Osteoblast (primary cell): ENCODE results near the gene LCLAT1. TPM values are rescaled to one million over a fixed set of nuclear protein-coding genes. Genes with fewer than 3 reads are reported as not detected.

Experiments
- DNase-seq: peaks from one replicate; pipeline ENCODE4 v3.0.0; 2011; ENCODE audit warnings: low spot score, mixed read lengths; ENCODE audit not compliant: insufficient read length; ENCODE audit errors: missing footprints
- H2AFZ ChIP-seq: 2 replicates; pipeline ENCODE4 v1.6.0; 2011; ENCODE audit warnings: mild to moderate bottlenecking, low read length
- H3K27ac ChIP-seq: 2 replicates; pipeline ENCODE4 v1.5.1; 2011; ENCODE audit warnings: mild to moderate bottlenecking, low read depth, low read length, moderate library complexity
- H3K27me3 ChIP-seq: 2 replicates; pipeline ENCODE4 v1.6.0; 2012; ENCODE audit warnings: mild to moderate bottlenecking, control low read depth, inconsistent platforms, low read length, moderate library complexity; ENCODE audit not compliant: insufficient read depth
- H3K36me3 ChIP-seq: 2 replicates; pipeline ENCODE4 v1.5.1; 2011; ENCODE audit warnings: mild to moderate bottlenecking, low read length, control low read depth, moderate library complexity; ENCODE audit not compliant: insufficient read depth
- H3K4me1 ChIP-seq: 2 replicates; pipeline ENCODE4 v1.5.1; 2011; ENCODE audit warnings: mild to moderate bottlenecking, low read length, control low read depth, moderate library complexity; ENCODE audit not compliant: insufficient read depth
- H3K4me2 ChIP-seq: 2 replicates; pipeline ENCODE4 v1.6.0; 2011; ENCODE audit warnings: mild to moderate bottlenecking, low read length; ENCODE audit not compliant: insufficient read depth
- H3K4me3 ChIP-seq: fragments of 200-600 bp; sonication (generic); 3 replicates; pipeline ENCODE4 v1.5.1; 2012; ENCODE audit warnings: mild to moderate bottlenecking, low read length, inconsistent platforms; ENCODE audit not compliant: insufficient read depth
- H3K79me2 ChIP-seq: 2 replicates; pipeline ENCODE4 v1.6.0; 2012; ENCODE audit warnings: mild to moderate bottlenecking, low read length, control low read depth, inconsistent platforms; ENCODE audit not compliant: insufficient read depth
- H3K9me3 ChIP-seq: 2 replicates; pipeline ENCODE4 v1.5.1; 2011; ENCODE audit warnings: low read depth, low read length, control low read depth
- H4K20me1 ChIP-seq: 2 replicates; pipeline ENCODE4 v1.6.0; 2012; ENCODE audit warnings: mild to moderate bottlenecking, low read length, control low read depth; ENCODE audit not compliant: insufficient read depth
- total RNA-seq: library from RNA; depleted of rRNA; stranded (reverse); fragments of >200 nt; gene quantifications from 2 replicates; pipeline ENCODE4 v1.2.3, GENCODE V29; 2012
- TF ChIP-seq, protein P1 (sequence below): IDR thresholded peaks from 2 replicates; pipeline ENCODE4 v1.5.1; 2011; ENCODE audit warnings: mild to moderate bottlenecking, low read depth, low read length, moderate library complexity; ENCODE audit errors: extremely low read depth

LCLAT1 gene
- total RNA-seq, 1 donor: 29.7 TPM

DNA sequence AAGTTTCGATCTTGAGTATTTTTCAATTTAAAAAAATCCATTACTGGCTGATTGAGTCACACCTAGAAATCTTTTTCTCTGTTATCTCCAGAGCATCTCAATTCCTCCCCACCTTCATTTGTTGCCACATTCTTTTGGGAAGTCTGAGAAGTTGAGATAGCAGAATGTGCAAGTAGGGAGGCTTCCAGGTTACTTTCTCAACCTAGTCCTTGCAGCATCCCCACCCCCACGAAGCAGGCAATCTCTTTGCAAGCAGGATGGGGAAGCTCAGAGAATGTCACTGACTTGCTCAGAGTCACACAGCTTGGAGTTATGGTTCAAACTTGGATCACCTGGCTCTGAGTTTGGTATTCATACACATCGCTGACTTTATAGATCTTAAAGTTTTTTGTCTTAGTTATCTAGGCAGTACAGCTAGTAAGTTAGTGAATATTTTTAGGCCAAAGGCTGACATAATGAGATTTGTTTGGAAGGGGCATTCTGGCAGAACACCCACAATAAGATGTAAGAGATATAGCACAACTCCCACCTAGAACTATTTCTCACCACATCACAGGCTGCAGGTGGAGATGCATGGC is 25.9 kb upstream of the LCLAT1 start:
- H3K27me3 ChIP-seq: no peaks in the 10 kb centered on the region
- H3K9me3 ChIP-seq: no peaks in the 10 kb centered on the region
- DNase-seq: no peak
- H3K4me3 ChIP-seq: no peak overlapping the region
- H4K20me1 ChIP-seq: no peaks in the 10 kb centered on the region
- TF ChIP-seq, protein P1, sequence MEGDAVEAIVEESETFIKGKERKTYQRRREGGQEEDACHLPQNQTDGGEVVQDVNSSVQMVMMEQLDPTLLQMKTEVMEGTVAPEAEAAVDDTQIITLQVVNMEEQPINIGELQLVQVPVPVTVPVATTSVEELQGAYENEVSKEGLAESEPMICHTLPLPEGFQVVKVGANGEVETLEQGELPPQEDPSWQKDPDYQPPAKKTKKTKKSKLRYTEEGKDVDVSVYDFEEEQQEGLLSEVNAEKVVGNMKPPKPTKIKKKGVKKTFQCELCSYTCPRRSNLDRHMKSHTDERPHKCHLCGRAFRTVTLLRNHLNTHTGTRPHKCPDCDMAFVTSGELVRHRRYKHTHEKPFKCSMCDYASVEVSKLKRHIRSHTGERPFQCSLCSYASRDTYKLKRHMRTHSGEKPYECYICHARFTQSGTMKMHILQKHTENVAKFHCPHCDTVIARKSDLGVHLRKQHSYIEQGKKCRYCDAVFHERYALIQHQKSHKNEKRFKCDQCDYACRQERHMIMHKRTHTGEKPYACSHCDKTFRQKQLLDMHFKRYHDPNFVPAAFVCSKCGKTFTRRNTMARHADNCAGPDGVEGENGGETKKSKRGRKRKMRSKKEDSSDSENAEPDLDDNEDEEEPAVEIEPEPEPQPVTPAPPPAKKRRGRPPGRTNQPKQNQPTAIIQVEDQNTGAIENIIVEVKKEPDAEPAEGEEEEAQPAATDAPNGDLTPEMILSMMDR: no peak
- no peaks in the 10 kb centered on the region for H3K36me3 ChIP-seq
- H3K4me1 ChIP-seq: peaks cover 35% of the 10 kb centered on the region
- H3K4me2 ChIP-seq: peak overlapping the region; percentile 78
- H2AFZ ChIP-seq: peak overlapping the region; percentile 87
- peak overlapping the region; percentile 72 for H3K27ac ChIP-seq
- no peaks in the 10 kb centered on the region for H3K79me2 ChIP-seq

DNA sequence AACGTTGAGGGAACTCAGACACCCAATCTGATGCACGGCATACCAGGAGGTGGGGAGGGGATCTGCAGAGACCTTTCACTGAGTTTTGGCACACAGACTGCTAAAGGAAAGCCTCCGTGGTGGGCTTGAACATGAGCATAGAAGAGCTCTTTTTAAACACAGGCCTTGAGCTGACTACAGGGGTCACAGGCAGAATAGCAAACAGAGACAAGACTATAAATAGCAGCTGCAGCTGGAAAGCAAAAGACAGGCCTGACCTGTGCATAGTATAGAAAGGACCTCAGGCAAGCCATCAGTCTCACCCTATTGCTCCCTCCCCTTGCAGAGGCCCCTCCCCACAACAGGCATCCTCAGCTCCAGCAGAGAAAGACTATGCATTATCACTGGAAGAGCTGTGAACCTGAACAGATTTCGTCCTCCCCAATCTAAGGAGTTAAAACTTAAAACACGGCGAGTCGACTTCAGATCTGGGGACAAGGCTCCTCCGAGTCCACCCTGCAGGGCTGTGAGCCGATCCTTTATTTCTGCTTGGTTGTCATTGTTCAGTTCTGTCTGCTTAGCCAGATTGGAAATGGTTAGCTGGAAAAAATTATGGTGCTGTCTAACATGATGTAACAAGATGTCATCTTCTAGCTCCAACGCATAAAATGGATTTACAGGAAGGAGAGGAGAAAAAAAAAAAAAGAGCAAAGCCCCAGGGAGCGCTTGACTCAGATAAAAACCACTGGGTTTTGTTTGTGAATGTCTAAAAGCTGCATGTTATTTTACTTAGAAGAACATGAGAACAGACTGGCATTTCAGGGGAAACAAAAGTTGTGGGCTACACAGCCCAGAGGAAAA is 25.2 kb upstream of the LCLAT1 start:
- peaks cover 35% of the 10 kb centered on the region for H3K4me1 ChIP-seq
- peak overlapping the region; percentile 78 for H3K4me2 ChIP-seq
- DNase-seq: peak; percentile 74
- TF ChIP-seq, protein P1: no peak
- peak overlapping the region; percentile 87 for H2AFZ ChIP-seq
- H3K36me3 ChIP-seq: no peaks in the 10 kb centered on the region
- H4K20me1 ChIP-seq: no peaks in the 10 kb centered on the region
- peak overlapping the region; percentile 72 for H3K27ac ChIP-seq
- peak overlapping the region; percentile 17 for H3K4me3 ChIP-seq
- no peaks in the 10 kb centered on the region for H3K79me2 ChIP-seq
- no peaks in the 10 kb centered on the region for H3K27me3 ChIP-seq
- H3K9me3 ChIP-seq: no peaks in the 10 kb centered on the region

DNA sequence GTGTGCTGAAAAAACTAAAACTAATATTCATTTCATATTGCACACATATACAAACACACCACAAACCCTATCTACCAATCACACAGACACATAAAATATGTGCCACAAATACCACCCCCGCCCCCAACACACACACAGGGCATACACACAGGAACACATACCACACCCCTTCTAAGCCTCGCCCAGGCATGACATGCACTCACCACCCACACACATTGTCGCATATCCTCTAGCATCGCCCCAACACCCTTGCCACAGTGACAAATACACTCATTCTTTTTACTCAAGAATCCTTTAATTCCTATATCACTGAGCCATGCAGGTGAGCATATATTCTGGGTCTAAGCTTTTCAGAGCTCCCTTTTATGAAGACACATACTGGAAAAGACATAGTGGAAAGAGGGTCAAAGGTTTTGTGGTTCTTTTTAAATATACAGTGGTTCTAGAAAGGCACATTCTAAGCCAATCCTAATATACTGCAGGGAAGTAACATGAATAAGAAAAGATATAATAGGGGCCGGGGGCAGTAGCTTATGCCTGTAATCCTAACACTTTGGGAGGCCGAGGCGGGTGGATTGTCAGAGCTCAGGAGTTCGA is 24.5 kb upstream of the LCLAT1 start:
- TF ChIP-seq, protein P1: no peak
- H3K4me3 ChIP-seq: peak overlapping the region; percentile 29
- H3K9me3 ChIP-seq: no peaks in the 10 kb centered on the region
- H3K79me2 ChIP-seq: no peaks in the 10 kb centered on the region
- H3K4me2 ChIP-seq: peak overlapping the region; percentile 78
- no peaks in the 10 kb centered on the region for H3K36me3 ChIP-seq
- H3K27ac ChIP-seq: peak overlapping the region; percentile 72
- H3K4me1 ChIP-seq: peaks cover 35% of the 10 kb centered on the region
- peak; percentile 59 for DNase-seq
- H4K20me1 ChIP-seq: no peaks in the 10 kb centered on the region
- H2AFZ ChIP-seq: no peak overlapping the region
- H3K27me3 ChIP-seq: no peaks in the 10 kb centered on the region

DNA sequence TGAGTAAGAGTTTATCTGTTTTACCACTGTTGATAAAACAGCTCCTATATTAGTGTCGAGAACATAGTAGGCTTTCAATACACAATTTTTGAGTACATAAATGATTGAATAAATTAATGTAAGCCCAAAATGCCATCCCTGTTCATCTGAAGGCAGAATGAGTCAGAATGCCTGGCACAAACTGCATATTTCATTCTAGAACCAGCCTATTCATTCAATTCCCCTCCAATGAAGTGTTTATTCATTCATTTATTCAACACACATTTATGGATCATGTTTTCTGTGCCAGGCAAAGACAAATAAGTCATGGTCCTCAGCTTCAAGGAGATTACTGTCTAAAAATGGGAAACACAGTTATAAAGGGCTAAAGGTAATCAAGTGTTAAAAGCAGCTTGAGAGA is 22.8 kb upstream of the LCLAT1 start:
- no peak overlapping the region for H2AFZ ChIP-seq
- H4K20me1 ChIP-seq: no peaks in the 10 kb centered on the region
- H3K79me2 ChIP-seq: no peaks in the 10 kb centered on the region
- H3K4me2 ChIP-seq: no peak overlapping the region
- H3K4me1 ChIP-seq: peaks cover 35% of the 10 kb centered on the region
- H3K27ac ChIP-seq: peak overlapping the region; percentile 63
- TF ChIP-seq, protein P1: no peak
- H3K9me3 ChIP-seq: no peaks in the 10 kb centered on the region
- no peak overlapping the region for H3K4me3 ChIP-seq
- no peak for DNase-seq
- H3K27me3 ChIP-seq: no peaks in the 10 kb centered on the region
- no peaks in the 10 kb centered on the region for H3K36me3 ChIP-seq
